Fibroblast of lung (primary cell): ENCODE results near the gene ETS1. TPM values are rescaled to one million over a fixed set of nuclear protein-coding genes. Genes with fewer than 3 reads are reported as not detected.
A peak's percentile ranks its signal among the peaks of the same experiment; 100 is the strongest.

ENCODE experiments used
- DNase-seq, 2 donors: peaks; one replicate each; pipeline versions ENCODE4 v3.0.0 to v3.0.0-alpha.2; 2010; ENCODE audit warnings: low read depth in 2 of 2
- H2AFZ ChIP-seq: 2 replicates; pipeline ENCODE4 v1.5.1; 2012; ENCODE audit warnings: low read length, control low read depth, inconsistent platforms
- H3K27ac ChIP-seq: 2 replicates; pipeline ENCODE4 v1.5.1; 2011; ENCODE audit warnings: low read length, control low read depth; ENCODE audit not compliant: insufficient read depth
- H3K27me3 ChIP-seq: 2 replicates; pipeline ENCODE4 v1.5.1; 2011; ENCODE audit warnings: mild to moderate bottlenecking, low read length; ENCODE audit not compliant: control insufficient read depth, insufficient read depth
- H3K36me3 ChIP-seq: 2 replicates; pipeline ENCODE4 v1.5.1; 2011; ENCODE audit warnings: low read length; ENCODE audit not compliant: control insufficient read depth, insufficient read depth
- H3K4me1 ChIP-seq: 2 replicates; pipeline ENCODE4 v1.5.1; 2011; ENCODE audit warnings: low read length; ENCODE audit not compliant: control insufficient read depth, insufficient read depth; ENCODE audit errors: extremely low read depth
- H3K4me2 ChIP-seq: 2 replicates; pipeline ENCODE4 v1.5.1; 2011; ENCODE audit warnings: low read length, control low read depth; ENCODE audit not compliant: insufficient read depth; ENCODE audit errors: extremely low read depth
- H3K4me3 ChIP-seq, 4 experiments: fragments of 200-600 bp in 1 of 4; sonication (generic) in 1 of 4; replicated peaks in 1 of 4; 2 replicates each; pipeline ENCODE4 v1.5.1; 2011 to 2016; ENCODE audit warnings: low read length in 4 of 4, low read depth in 3 of 4, mild to moderate bottlenecking in 3 of 4, control low read depth in 2 of 4, inconsistent platforms in 1 of 4, mixed read lengths in 1 of 4; ENCODE audit not compliant: insufficient read depth in 1 of 4; ENCODE audit errors: control extremely low read depth in 1 of 4
- H3K79me2 ChIP-seq: 2 replicates; pipeline ENCODE4 v1.5.1; 2012; ENCODE audit warnings: mild to moderate bottlenecking, low read length, inconsistent platforms; ENCODE audit not compliant: control insufficient read depth, insufficient read depth
- H3K9ac ChIP-seq: 2 replicates; pipeline ENCODE4 v1.5.1; 2011; ENCODE audit warnings: mild to moderate bottlenecking, low read length, control low read depth; ENCODE audit not compliant: insufficient read depth
- H3K9me3 ChIP-seq: 2 replicates; pipeline ENCODE4 v1.5.1; 2012; ENCODE audit warnings: low read depth, low read length; ENCODE audit not compliant: control insufficient read depth, insufficient read depth
- H4K20me1 ChIP-seq: 2 replicates; pipeline ENCODE4 v1.5.1; 2011; ENCODE audit warnings: low read length; ENCODE audit not compliant: control insufficient read depth, insufficient read depth; ENCODE audit errors: extremely low read depth
- CTCF ChIP-seq, 2 donors: IDR thresholded peaks in 1 of 2; conservative IDR thresholded peaks in 1 of 2; 1 replicate in 1 of 2; 2 replicates in 1 of 2; pipeline ENCODE4 v1.5.1; 2011 to 2012; ENCODE audit warnings: low read length in 2 of 2, control low read depth in 1 of 2, inconsistent platforms in 1 of 2, low read depth in 1 of 2, mild to moderate bottlenecking in 1 of 2
- EZH2 ChIP-seq: IDR thresholded peaks from 2 replicates; pipeline ENCODE4 v1.5.1; 2012; ENCODE audit warnings: low read length, control low read depth, mild to moderate bottlenecking; ENCODE audit errors: missing control alignments
- polyA plus RNA-seq, 2 donors: library from polyadenylated mRNA; depleted of rRNA in 1 of 2; stranded (reverse) in 1 of 2; unstranded in 1 of 2; fragments of >200 nt; gene quantifications; 2 replicates each; pipeline ENCODE4 v1.2.1, GENCODE V29; 2011 to 2012; ENCODE audit warnings: missing spikeins in 1 of 2
- total RNA-seq: library from RNA; depleted of rRNA; stranded (reverse); fragments of >200 nt; gene quantifications from 2 replicates; pipeline ENCODE4 v1.2.1, GENCODE V29; 2014

Gene ETS1
- total and polyA plus RNA-seq, 2 donors (not counting 1 experiment from before 2014, with no cell fraction given): 51.5 to 51.7 TPM

DNA sequence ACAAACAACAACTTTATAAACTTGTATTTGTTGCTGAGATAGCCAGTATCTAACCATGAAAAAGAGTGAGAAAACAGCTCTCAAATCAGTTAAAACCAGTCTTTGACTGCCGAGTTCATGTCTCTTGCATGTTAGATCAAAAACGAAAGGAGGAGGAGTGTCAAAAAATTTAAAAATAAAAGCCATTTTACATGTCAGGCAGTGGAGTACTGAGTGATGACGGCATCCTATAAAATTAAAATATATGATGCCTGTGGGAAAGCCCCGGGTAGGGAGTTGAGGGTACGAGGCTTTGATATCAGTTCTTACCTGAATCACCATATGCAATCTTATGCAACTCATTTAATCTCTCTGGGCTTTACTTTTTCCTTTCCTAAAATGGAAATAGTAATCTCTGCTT lies 117.3 kb downstream of the ETS1 start:
- peak overlapping the region; percentile 95 for H3K27ac ChIP-seq
- no peaks in the 10 kb centered on the region for H4K20me1 ChIP-seq
- TF ChIP-seq CTCF (conservative IDR thresholded peaks at IDR 0.05 in 1 of 2, IDR thresholded peaks at IDR 0.05 in 1 of 2; ENCODE audit: low read depth in 1 of 2, low read length in 2 of 2) (no peak), EZH2 (no peak)

DNA sequence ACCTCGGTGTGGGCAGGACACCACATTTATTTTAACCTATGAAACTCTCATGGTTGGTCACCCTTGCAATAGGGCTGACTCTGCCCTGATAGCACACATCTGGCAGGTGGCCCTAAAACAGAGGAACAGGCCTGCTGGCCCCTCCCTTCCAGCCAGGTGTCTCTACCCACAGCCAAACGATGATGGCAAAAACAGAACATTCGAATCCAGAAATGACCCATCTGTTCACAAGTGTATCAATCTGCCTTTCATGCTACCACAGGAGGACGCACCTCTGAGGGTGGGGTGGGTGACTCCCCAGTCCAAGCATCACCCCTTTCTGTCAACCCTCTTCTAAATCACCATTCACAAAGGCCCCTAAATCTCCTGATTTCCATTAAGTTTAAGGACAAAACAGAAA lies 118.1 kb downstream of the ETS1 start:
- peaks cover 65% of the 10 kb centered on the region for H3K4me1 ChIP-seq
- H3K4me2 ChIP-seq: no peak overlapping the region
- DNase-seq: no peak
- no peak overlapping the region for H2AFZ ChIP-seq
- H3K36me3 ChIP-seq: peaks cover 19% of the 10 kb centered on the region
- no peaks in the 10 kb centered on the region for H3K27me3 ChIP-seq
- no peak overlapping the region for H3K4me3 ChIP-seq
- peak overlapping the region; percentile 95 for H3K27ac ChIP-seq
- H4K20me1 ChIP-seq: no peaks in the 10 kb centered on the region
- no peak for TF ChIP-seq CTCF (conservative IDR thresholded peaks at IDR 0.05 in 1 of 2, IDR thresholded peaks at IDR 0.05 in 1 of 2; ENCODE audit: low read depth in 1 of 2, low read length in 2 of 2)
- TF ChIP-seq EZH2: no peak
- H3K79me2 ChIP-seq: peaks cover 86% of the 10 kb centered on the region
- H3K9ac ChIP-seq: peak overlapping the region; percentile 20
- no peaks in the 10 kb centered on the region for H3K9me3 ChIP-seq

More for the DNA sequence above, 117.3 kb downstream of the ETS1 start:
- peaks cover 90% of the 10 kb centered on the region for H3K79me2 ChIP-seq
- no peaks in the 10 kb centered on the region for H3K9me3 ChIP-seq
- H3K4me2 ChIP-seq: no peak overlapping the region
- H3K9ac ChIP-seq: no peak overlapping the region
- H3K4me1 ChIP-seq: peaks cover 74% of the 10 kb centered on the region
- no peak for DNase-seq
- H3K36me3 ChIP-seq: peaks cover 19% of the 10 kb centered on the region
- H3K27me3 ChIP-seq: no peaks in the 10 kb centered on the region
- no peak overlapping the region for H2AFZ ChIP-seq
- H3K4me3 ChIP-seq: no peak overlapping the region

DNA sequence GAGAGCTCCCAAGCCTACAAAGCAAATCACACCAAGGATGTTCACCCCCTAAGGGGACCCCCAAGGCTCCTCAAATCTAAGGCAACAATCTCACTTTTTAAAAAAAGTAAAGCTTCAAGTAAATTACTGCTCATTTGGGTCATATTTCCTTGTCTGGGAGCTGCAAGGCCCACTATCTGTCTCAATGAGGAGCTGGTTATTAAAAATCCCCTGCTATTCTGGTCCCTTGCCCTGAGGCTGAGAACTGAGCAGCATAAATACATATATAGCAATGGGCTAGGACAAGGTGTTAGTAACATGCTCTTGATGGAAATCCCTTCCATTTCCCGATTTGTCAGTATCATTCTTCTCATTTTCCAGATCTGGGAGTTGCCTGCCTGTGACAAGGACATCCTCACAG lies 119.2 kb downstream of the ETS1 start:
- H3K79me2 ChIP-seq: peaks cover 76% of the 10 kb centered on the region
- no peak overlapping the region for H2AFZ ChIP-seq
- peaks cover 62% of the 10 kb centered on the region for H3K4me1 ChIP-seq
- peak overlapping the region; percentile 51 for H3K9ac ChIP-seq
- H3K9me3 ChIP-seq: no peaks in the 10 kb centered on the region
- no peaks in the 10 kb centered on the region for H4K20me1 ChIP-seq
- H3K36me3 ChIP-seq: peaks cover 15% of the 10 kb centered on the region
- TF ChIP-seq EZH2: no peak
- peak in 1 of 2 donors; percentile 2 for TF ChIP-seq CTCF (conservative IDR thresholded peaks at IDR 0.05 in 1 of 2, IDR thresholded peaks at IDR 0.05 in 1 of 2; ENCODE audit: low read depth in 1 of 2, low read length in 2 of 2)
- H3K4me3 ChIP-seq: no peak overlapping the region
- no peak for DNase-seq
- H3K27me3 ChIP-seq: no peaks in the 10 kb centered on the region
- peak overlapping the region; percentile 95 for H3K27ac ChIP-seq
- peak overlapping the region; percentile 52 for H3K4me2 ChIP-seq
